HG03135 (cell line): ENCODE results near the gene UBE2I.

Source experiments
- ATAC-seq: cut with Tn5 transposase; IDR thresholded peaks from one replicate; pipeline ENCODE4 v1.9.1; 2021; ENCODE audit warnings: mild to moderate bottlenecking, moderate library complexity; ENCODE audit not compliant: unreplicated experiment

UBE2I gene

GRCh38 chr16:1312467-1312816 lies 3.0 kb downstream of the UBE2I start:
- ATAC-seq, result no peak

GRCh38 chr16:1312903-1313302 lies 3.5 kb downstream of the UBE2I start:
- ATAC-seq, result no peak

DNA sequence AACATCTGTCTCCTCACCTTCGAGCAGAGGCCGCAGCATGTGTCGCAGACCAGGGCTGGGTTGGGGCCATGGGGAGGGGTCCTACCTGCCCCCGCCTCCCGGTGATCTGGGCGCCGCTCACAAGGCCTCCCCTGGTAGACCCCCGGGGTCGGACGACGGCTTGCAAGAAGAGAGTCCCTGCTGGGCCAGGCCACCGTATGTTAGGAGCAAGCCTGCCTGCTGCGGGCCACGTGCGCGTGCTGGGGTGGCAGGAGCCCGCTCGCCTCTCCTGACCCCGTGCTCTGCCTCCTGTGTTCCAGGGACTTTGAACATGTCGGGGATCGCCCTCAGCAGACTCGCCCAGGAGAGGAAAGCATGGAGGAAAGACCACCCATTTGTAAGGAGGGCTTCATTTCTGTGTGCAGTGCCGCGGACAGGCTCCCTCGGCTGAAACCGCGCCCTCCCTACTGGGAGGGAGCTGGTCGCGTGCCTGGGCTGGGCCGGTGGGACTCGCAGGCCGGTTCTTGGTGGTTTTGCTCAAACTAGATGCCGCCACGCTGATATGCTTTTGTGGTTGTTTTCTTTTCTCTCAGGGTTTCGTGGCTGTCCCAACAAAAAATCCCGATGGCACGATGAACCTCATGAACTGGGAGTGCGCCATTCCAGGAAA lies 4.4 kb downstream of the UBE2I start:
- ATAC-seq, result no peak

- ATAC-seq, result no peak
Measured at GRCh38 chr16:1314399-1315068, 5.1 kb downstream of the UBE2I start.

DNA sequence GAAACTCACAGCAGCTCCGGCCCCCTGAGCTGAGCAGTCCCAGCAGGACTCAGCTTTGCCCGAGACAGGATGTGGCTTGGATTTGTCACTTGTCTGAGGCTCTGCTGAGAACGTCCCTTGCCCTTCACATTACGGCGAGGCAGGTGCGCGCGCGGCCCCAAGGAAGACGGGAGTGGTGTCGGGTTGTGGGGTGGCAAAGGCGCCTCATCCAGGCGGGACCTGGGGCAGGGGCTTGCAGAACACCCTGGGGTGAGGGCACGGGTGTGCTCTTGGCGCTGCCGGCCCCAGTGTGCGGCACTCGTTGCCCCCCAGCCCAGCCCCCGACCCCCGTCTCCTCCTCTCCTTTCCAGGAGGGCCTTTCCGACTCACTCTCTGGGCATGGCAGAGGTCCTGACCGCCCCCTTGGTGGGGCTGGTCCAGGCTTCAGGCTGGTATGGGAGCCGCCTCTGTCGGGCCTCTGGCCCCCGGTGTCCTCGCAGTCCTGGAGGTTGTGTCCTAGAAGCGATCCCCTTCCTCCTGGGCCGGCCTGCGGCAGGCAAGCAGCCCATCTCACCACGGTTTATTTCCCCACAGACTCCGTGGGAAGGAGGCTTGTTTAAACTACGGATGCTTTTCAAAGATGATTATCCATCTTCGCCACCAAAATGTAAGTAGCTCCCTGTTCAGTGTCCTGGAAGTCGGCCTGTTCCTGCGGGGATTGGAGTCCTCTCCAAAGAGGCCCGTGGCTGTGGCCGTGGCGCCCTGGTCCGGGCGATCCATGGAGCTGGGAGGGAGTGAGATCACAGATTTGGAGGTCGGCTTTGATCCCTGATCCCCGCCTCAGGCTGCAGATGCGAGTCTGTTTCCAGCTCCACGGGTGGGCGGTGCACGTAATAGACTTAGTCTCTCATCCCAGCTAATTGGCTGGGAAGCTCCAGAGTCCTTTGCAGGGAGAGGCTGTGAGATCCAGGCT lies 5.9 kb downstream of the UBE2I start:
- ATAC-seq, result no peak

GRCh38 chr16:1316033-1316405 lies 6.6 kb downstream of the UBE2I start:
- ATAC-seq, result no peak

DNA sequence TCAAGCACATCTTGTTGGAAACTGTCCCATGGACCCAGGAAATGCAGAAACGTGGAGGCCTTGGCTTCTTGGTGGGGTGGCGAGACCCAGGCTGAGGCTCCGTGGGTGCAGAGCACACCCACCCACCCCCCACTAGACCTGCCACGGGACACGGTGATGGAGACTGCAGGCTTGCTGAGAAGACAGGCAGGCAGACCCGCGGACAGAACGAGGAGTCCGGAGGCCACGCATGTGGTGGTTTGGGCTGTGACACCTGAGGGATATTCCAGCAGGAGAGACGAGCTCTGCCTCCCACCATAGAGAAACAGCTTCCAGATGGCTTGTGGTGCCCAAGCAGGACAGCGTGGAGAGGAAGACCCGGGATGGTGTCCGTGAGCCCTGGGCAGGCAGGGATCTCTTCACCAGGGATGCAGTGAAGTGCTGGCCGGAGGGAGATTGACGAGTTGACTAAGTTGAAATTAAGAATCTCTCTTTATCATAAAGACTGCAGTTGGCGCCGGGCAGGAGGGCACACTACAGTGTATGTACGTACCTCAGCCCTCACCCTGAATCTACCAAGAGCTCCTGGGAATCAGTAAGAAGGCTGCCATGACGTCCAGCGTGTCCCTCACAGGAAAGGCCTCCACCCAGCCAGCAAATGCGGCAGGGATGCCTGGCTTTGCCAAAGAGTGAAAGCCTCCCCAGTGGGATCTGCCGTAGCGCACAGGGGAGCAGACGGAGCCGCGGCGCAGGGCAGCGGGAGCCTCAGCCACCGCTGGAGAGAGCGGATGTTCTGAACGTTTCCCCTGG lies 8.2 kb downstream of the UBE2I start:
- ATAC-seq, result no peak

GRCh38 chr16:1318268-1318545 lies 8.8 kb downstream of the UBE2I start:
- no peak for ATAC-seq

DNA sequence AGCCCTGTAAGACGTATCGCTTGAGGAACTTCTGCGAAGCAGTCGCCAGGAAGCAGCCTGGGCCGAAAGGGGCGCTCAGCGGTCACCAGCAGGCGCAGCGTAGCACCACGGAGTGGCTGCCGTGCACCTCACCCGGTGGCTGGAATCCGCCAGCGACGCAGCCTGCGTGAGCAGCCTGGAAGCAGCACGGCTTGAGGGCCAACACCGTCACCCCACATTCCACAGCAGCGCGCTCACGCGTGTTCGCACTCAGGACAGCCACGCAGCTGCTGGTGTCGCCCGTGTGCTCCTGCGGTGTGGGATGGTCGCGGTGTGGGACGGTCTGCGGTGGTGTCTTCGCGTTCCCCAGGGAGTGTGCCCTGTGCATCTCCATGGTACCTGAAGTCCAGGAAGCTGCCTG lies 9.6 kb downstream of the UBE2I start:
- ATAC-seq, result no peak

GRCh38 chr16:1320097-1320496 lies 10.7 kb downstream of the UBE2I start:
- no peak for ATAC-seq

DNA sequence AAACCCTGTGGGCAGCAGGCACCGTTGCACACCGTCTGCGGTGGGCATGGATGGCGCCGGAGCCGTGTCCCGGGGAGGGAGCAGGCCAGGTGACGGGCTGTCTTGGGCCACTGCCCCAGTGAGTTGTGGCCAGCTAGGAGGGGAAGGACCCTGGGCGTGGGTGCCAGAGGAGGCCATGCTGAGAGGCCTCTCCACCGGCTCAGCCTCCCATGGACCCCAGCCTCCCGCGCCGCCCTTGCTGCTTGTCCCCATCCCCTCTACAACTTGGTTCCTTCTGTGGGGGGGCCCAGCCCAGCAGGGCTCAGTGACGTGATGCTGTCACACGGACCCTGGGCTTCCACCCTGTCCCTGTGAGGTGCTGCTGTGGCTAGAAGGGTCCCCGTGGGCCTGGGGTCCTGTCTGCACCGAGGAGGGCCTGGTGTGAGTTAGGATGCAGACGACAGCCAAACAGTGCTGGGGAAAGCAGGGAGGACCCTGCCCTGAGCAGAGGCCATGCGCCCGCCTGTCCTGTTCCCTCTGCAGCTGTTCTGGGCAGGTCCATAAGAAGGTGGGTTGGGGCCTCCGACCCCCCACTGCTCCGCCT lies 11.3 kb downstream of the UBE2I start:
- no peak for ATAC-seq

DNA sequence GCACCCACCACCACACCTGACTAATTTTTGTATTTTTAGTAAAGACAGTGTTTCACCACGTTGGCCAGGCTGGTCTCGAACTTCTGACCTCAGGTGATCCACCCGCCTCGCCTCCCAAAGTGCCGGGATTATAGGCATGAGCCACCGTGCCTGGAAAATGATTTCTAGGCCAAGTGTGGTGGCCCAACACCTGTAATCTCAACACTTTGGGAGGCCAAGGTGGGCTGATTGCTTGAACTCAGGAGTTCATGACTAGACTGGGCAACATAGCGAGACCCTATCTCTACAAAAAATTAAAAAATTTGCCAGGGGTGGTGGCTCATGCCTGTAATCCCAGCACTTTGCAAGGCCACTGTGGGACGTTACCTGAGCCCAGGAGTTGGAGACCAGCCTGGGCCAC lies 13.0 kb downstream of the UBE2I start:
- no peak for ATAC-seq

GRCh38 chr16:1323296-1324239 lies 14.1 kb downstream of the UBE2I start:
- ATAC-seq, result no peak

DNA sequence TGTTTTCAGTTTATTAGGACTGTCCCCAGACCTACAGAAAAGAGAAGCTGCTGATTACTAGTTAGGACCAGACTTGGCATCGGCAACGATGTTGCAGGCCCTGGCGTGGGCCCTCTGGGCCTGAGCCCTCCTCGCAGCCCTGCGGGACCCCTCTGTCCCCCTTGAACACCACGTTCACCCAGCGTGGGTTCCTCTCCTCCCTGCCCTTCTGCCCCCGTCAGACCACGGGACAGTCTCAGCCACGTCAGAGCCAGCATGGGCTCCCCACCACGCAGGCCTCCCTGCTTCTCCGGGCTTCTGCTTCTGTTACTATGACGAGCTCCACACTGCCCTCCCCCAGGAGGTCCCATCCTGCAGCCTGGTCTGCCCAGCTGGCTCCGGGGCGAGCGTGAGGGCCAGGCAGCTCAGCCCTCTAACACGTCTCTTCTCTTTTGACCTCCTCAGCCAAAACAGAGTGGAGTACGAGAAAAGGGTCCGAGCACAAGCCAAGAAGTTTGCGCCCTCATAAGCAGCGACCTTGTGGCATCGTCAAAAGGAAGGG lies 14.9 kb downstream of the UBE2I start:
- ATAC-seq, result no peak

- ATAC-seq, result no peak
Measured at GRCh38 chr16:1325261-1325660, 15.8 kb downstream of the UBE2I start.

- ATAC-seq, result no peak
Measured at GRCh38 chr16:1325673-1326371, 16.4 kb downstream of the UBE2I start.

GRCh38 chr16:1326391-1326790 lies 17.0 kb downstream of the UBE2I start:
- ATAC-seq, result no peak

- ATAC-seq, result no peak
Measured at GRCh38 chr16:1326946-1327618, 17.6 kb downstream of the UBE2I start.

DNA sequence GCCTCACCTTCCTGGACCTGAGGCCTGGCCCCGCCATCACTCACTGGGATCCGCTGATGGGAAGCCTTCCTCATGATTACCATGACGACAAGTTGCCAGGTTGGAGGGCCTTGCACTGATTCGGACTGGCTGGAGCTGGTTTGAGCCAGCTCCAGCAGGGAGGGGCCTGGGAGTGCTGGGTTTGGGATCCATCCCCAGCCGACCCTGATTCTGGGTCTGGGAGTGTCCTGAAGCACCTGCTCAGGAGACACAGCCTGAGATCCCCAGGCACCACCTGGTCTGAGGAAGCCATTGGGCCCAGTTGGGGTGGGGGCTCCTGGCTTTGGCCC lies 18.1 kb downstream of the UBE2I start:
- ATAC-seq, result no peak
